GM12875 (cell line): ENCODE results near the gene TBX1.
A peak's percentile ranks its signal among the peaks of the same experiment; 100 is the strongest.

Source experiments
- H3K4me3 ChIP-seq: one replicate; pipeline ENCODE4 v1.5.1; 2011; ENCODE audit warnings: low read depth, low read length, control low read depth
- TF ChIP-seq, protein P1 (sequence below): IDR thresholded peaks from 2 replicates; pipeline ENCODE4 v1.5.1; 2011; ENCODE audit warnings: low read depth, mild to moderate bottlenecking, control low read depth, inconsistent platforms, low read length, moderate library complexity, borderline replicate concordance; ENCODE audit not compliant: insufficient read depth

Gene TBX1

DNA sequence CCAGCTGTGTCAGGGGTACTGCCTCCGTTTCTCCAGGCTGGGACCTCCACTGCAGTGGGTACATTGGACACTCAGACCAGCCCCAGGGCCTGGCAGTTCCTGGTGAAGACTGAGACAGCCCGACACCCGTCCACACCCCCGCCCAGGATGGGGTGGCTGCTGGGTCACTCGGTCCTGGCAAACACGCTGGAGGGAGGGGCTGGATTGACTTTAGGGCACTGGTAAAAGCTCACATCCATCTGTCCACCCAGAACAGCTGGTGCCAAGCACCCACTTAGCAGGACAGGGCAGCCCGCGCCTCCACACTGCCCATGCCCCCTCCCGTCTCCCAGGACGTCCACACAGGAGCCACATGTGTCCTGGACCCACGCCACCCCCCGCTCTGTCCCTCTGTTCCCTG, 10.7 kb upstream of the TBX1 start:
- no peak overlapping the region for H3K4me3 ChIP-seq
- TF ChIP-seq, protein P1, sequence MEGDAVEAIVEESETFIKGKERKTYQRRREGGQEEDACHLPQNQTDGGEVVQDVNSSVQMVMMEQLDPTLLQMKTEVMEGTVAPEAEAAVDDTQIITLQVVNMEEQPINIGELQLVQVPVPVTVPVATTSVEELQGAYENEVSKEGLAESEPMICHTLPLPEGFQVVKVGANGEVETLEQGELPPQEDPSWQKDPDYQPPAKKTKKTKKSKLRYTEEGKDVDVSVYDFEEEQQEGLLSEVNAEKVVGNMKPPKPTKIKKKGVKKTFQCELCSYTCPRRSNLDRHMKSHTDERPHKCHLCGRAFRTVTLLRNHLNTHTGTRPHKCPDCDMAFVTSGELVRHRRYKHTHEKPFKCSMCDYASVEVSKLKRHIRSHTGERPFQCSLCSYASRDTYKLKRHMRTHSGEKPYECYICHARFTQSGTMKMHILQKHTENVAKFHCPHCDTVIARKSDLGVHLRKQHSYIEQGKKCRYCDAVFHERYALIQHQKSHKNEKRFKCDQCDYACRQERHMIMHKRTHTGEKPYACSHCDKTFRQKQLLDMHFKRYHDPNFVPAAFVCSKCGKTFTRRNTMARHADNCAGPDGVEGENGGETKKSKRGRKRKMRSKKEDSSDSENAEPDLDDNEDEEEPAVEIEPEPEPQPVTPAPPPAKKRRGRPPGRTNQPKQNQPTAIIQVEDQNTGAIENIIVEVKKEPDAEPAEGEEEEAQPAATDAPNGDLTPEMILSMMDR, result no peak

GRCh38 chr22:19750507-19751490, 9.8 kb upstream of the TBX1 start:
- H3K4me3 ChIP-seq, result no peak overlapping the region

DNA sequence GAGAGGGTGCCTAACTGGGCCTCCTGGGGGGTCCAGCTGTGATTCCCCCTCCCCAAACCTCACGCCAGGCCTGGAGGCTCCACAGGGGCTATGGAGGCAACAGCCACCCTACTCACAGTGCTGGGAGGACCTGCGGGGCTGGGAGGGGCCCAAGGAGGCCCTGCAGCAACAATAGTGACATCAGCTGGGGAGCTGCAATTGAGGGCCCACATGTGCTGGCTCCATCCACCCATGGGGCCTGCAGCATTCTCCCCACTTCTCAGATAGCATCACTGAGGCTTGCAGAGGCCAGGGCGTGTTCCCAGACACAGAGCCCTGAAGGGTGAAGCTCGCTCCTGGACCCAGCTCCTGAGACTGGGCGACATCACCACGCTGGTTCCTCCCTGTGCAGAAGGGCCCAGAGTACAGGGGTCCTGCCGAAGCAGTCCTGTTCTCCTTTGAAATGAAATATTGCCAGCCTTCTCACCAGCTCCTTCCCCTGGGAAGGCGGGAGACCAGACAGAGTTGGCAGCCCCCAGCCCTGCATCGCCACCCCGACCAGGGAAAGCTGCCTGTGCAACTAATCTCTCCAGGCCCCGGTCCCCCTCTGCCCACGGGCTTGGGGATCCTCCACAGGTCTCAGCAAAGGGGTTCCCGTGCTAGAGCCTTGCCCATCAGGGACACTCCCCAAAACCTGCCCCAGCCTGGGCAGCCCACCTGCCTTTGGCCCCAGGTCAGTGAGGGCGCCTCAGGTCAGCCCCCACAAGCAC, 8.9 kb upstream of the TBX1 start:
- TF ChIP-seq, protein P1, result no peak
- no peak overlapping the region for H3K4me3 ChIP-seq

More at GRCh38 chr22:19750507-19751490, 9.8 kb upstream of the TBX1 start:
- TF ChIP-seq, protein P1, result no peak

- no peak overlapping the region for H3K4me3 ChIP-seq
- TF ChIP-seq, protein P1, result peak; percentile 26; the same call in 1 of the 2 replicates
These were observed 7.3 kb upstream of the TBX1 start for GRCh38 chr22:19753090-19753842.

DNA sequence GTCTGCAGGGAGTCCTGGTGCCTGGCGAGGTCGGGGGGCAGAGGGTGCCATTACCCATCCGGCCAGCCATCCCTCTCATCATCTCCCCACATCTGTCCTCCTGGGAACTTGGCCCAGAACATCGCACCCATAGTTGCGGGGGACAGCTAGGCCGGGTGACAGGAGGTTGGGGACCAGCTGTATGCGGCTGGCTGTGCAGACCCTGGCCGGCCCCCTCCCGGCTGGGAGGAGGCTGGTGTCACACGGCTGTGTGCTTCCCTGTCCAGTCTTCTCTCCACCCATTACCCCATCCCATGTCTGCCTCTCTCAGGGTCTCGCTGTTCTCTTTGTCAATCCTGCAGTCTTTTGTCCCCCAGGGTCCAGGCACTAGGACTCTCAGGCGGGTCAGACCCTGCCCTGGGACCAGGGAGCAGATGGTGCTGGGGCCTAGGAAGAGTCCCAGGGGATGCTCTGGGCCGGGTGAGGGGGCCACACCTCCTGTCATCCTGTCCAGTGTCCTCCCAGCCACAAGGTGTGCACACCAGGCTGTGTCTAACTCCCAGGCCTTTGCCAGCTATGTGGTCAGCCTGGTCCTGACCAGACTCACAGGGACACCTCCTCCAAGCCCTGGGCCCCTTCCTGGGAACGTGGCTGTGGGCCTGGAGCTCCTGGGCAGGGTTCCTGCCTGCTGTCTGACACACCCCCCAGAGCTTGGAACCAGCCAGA, 6.4 kb upstream of the TBX1 start:
- TF ChIP-seq, protein P1, result no peak
- no peak overlapping the region for H3K4me3 ChIP-seq

GRCh38 chr22:19754701-19755144, 5.9 kb upstream of the TBX1 start:
- H3K4me3 ChIP-seq, result no peak overlapping the region
- TF ChIP-seq, protein P1, result no peak
